Endothelial cell of umbilical vein (primary cell): ENCODE data around the gene TXK.

ENCODE experiments used
- EZH2 ChIP-seq: IDR thresholded peaks from 2 replicates; pipeline ENCODE4 v1.6.1; 2012; ENCODE audit warnings: borderline replicate concordance, low read depth, mild to moderate bottlenecking, moderate library complexity, low read length, inconsistent platforms; ENCODE audit not compliant: severe bottlenecking
- TF ChIP-seq, protein P1 (sequence below), 2 donors: IDR thresholded peaks; 1 replicate in 1 of 2; 2 replicates in 1 of 2; pipeline ENCODE4 v1.5.1; 2011; ENCODE audit warnings: low read length in 2 of 2, mild to moderate bottlenecking in 2 of 2, moderate library complexity in 2 of 2, control low read depth in 1 of 2, inconsistent platforms in 1 of 2, low read depth in 1 of 2; ENCODE audit not compliant: insufficient read depth in 1 of 2; ENCODE audit errors: extremely low read depth in 1 of 2

DNA sequence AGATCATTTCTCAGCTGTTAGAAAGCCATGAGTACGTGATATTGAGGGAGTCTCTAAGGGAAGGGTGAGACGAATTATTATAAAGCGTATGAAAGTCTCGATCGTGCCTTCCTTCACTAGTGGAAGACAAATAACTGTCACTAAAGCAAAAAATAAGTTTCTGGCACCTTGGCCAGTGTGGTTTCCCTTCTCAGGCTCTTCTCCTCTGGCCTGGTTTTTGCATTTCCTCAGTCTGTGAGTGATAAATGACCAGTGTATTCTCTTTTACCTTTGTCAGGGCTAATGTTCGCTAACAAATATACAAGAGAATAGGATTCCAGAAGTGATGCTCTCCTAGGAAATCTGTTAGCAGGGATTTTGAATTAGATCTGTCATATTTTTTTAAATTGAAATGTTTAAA, 19.6 kb downstream of the TXK start:
- TF ChIP-seq, protein P1, sequence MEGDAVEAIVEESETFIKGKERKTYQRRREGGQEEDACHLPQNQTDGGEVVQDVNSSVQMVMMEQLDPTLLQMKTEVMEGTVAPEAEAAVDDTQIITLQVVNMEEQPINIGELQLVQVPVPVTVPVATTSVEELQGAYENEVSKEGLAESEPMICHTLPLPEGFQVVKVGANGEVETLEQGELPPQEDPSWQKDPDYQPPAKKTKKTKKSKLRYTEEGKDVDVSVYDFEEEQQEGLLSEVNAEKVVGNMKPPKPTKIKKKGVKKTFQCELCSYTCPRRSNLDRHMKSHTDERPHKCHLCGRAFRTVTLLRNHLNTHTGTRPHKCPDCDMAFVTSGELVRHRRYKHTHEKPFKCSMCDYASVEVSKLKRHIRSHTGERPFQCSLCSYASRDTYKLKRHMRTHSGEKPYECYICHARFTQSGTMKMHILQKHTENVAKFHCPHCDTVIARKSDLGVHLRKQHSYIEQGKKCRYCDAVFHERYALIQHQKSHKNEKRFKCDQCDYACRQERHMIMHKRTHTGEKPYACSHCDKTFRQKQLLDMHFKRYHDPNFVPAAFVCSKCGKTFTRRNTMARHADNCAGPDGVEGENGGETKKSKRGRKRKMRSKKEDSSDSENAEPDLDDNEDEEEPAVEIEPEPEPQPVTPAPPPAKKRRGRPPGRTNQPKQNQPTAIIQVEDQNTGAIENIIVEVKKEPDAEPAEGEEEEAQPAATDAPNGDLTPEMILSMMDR (IDR thresholded peaks at IDR 0.05; ENCODE audit: extremely low read depth in 1 of 2, insufficient read depth in 1 of 2, low read depth in 1 of 2, low read length in 2 of 2), result no peak
- no peak for TF ChIP-seq EZH2
